Natural killer cell treated with Interleukin-12 subunit alpha and Interleukin-12 subunit beta and Interleukin-15 and Interleukin-18, amount 100 ng/mL, for 72 hours (primary cell): Measurements from ENCODE around the gene PEG3. TPM values are rescaled to one million over a fixed set of nuclear protein-coding genes. Genes with fewer than 3 reads are reported as not detected.

Experiments used
- ATAC-seq, 2 donors: fragments of 150-1000 bp; cut with Tn5 transposase in 1 of 2; sonication (Bioruptor Pico), chemical (Tn5 transposase) in 1 of 2; 2 replicates each; pipeline ENCODE4 v1.10.0; 2021
- DNase-seq: peaks from one replicate; pipeline ENCODE4 v3.0.0; 2022; ENCODE audit warnings: low spot score
- H3K27ac Mint-ChIP-seq, 2 donors: 1 replicate in 1 of 2; 2 replicates in 1 of 2; pipeline ENCODE4 v1.8.0; 2022; ENCODE audit warnings: mixed read lengths in 2 of 2, mild to moderate bottlenecking in 1 of 2, moderate library complexity in 1 of 2
- H3K27me3 Mint-ChIP-seq, 2 donors: 1 replicate in 1 of 2; 2 replicates in 1 of 2; pipeline ENCODE4 v1.8.0; 2022; ENCODE audit warnings: mixed read lengths in 2 of 2
- H3K36me3 Mint-ChIP-seq: one replicate; pipeline ENCODE4 v1.8.0; 2022; ENCODE audit warnings: mixed read lengths
- H3K4me1 Mint-ChIP-seq, 2 donors: 1 replicate in 1 of 2; 2 replicates in 1 of 2; pipeline ENCODE4 v1.8.0; 2022; ENCODE audit warnings: low read depth in 2 of 2, mixed read lengths in 2 of 2, mild to moderate bottlenecking in 1 of 2
- H3K4me3 Mint-ChIP-seq: one replicate; pipeline ENCODE4 v1.8.0; 2022; ENCODE audit warnings: mixed read lengths
- H3K9me3 Mint-ChIP-seq: 2 replicates; pipeline ENCODE4 v1.8.0; 2022; ENCODE audit warnings: mixed read lengths
- total RNA-seq, 2 donors: library from RNA; stranded (reverse); gene quantifications; one replicate each; pipeline ENCODE4 v1.2.3, GENCODE V29; 2022

PEG3 gene
- total RNA-seq, 2 donors from 2014 or later, result not detected

GRCh38 chr19:56835401-56835800, 5.1 kb downstream of the PEG3 start:
- Mint-ChIP-seq H3K36me3 (peaks cover 20% of the 10 kb centered on the region), H3K4me3 (no peak overlapping the region), H3K27me3 (no peaks in the 10 kb centered on the region), H3K27ac (no peak overlapping the region), H3K4me1 (peaks cover 0 to 5% of the 10 kb centered on the region in 2 donors), H3K9me3 (peaks cover 22% of the 10 kb centered on the region)
- DNase-seq, result no peak
- ATAC-seq, result no peak

GRCh38 chr19:56834564-56835375, 5.8 kb downstream of the PEG3 start:
- ATAC-seq (no peak), DNase-seq (no peak)
- H3K9me3 Mint-ChIP-seq, result peaks cover 22% of the 10 kb centered on the region
- H3K4me1 Mint-ChIP-seq, result peaks cover 0 to 5% of the 10 kb centered on the region in 2 donors
- H3K4me3 Mint-ChIP-seq, result no peak overlapping the region
- peaks cover 20% of the 10 kb centered on the region for H3K36me3 Mint-ChIP-seq
- H3K27ac Mint-ChIP-seq, result no peak overlapping the region
- H3K27me3 Mint-ChIP-seq, result no peaks in the 10 kb centered on the region

- Mint-ChIP-seq H3K27ac (no peak overlapping the region), H3K4me1 (no peaks in the 10 kb centered on the region), H3K27me3 (no peaks in the 10 kb centered on the region), H3K4me3 (no peak overlapping the region), H3K9me3 (peaks cover 25% of the 10 kb centered on the region), H3K36me3 (peaks cover 14% of the 10 kb centered on the region)
- DNase-seq (no peak), ATAC-seq (no peak)
Measured at GRCh38 chr19:56832352-56832928, 8.1 kb downstream of the PEG3 start.

GRCh38 chr19:56831255-56831654, 9.3 kb downstream of the PEG3 start:
- no peaks in the 10 kb centered on the region for H3K4me1 Mint-ChIP-seq
- H3K36me3 Mint-ChIP-seq, result peaks cover 11% of the 10 kb centered on the region
- peaks cover 29% of the 10 kb centered on the region for H3K9me3 Mint-ChIP-seq
- H3K27ac Mint-ChIP-seq, result no peak overlapping the region
- no peak overlapping the region for H3K4me3 Mint-ChIP-seq
- no peaks in the 10 kb centered on the region for H3K27me3 Mint-ChIP-seq
- no peak for DNase-seq
- ATAC-seq, result no peak

GRCh38 chr19:56829596-56829995, 10.9 kb downstream of the PEG3 start:
- no peak for DNase-seq
- Mint-ChIP-seq H3K27me3 (no peaks in the 10 kb centered on the region), H3K4me1 (no peaks in the 10 kb centered on the region), H3K27ac (no peak overlapping the region), H3K4me3 (no peak overlapping the region), H3K36me3 (no peaks in the 10 kb centered on the region), H3K9me3 (peaks cover 19% of the 10 kb centered on the region)
- ATAC-seq, result no peak

- peaks cover 14% of the 10 kb centered on the region for H3K9me3 Mint-ChIP-seq
- H3K27me3 Mint-ChIP-seq, result no peaks in the 10 kb centered on the region
- DNase-seq (no peak), ATAC-seq (no peak)
- H3K27ac Mint-ChIP-seq, result no peak overlapping the region
- no peak overlapping the region for H3K4me3 Mint-ChIP-seq
- H3K36me3 Mint-ChIP-seq, result no peaks in the 10 kb centered on the region
- no peaks in the 10 kb centered on the region for H3K4me1 Mint-ChIP-seq
Measured at GRCh38 chr19:56827708-56828107, 12.8 kb downstream of the PEG3 start.

GRCh38 chr19:56823956-56824355, 16.6 kb downstream of the PEG3 start:
- no peaks in the 10 kb centered on the region for H3K4me1 Mint-ChIP-seq
- H3K27me3 Mint-ChIP-seq, result no peaks in the 10 kb centered on the region
- H3K9me3 Mint-ChIP-seq, result peaks cover 19% of the 10 kb centered on the region
- H3K4me3 Mint-ChIP-seq, result no peak overlapping the region
- DNase-seq (no peak), ATAC-seq (no peak)
- H3K36me3 Mint-ChIP-seq, result peaks cover 4% of the 10 kb centered on the region
- H3K27ac Mint-ChIP-seq, result no peak overlapping the region

- no peak overlapping the region for H3K4me3 Mint-ChIP-seq
- H3K36me3 Mint-ChIP-seq, result peaks cover 9% of the 10 kb centered on the region
- no peak overlapping the region for H3K27ac Mint-ChIP-seq
- no peaks in the 10 kb centered on the region for H3K27me3 Mint-ChIP-seq
- ATAC-seq (no peak), DNase-seq (no peak)
- H3K4me1 Mint-ChIP-seq, result no peaks in the 10 kb centered on the region
- H3K9me3 Mint-ChIP-seq, result peaks cover 22% of the 10 kb centered on the region
Measured at GRCh38 chr19:56823417-56823816, 17.1 kb downstream of the PEG3 start.

GRCh38 chr19:56822755-56823154, 17.8 kb downstream of the PEG3 start:
- H3K27ac Mint-ChIP-seq, result no peak overlapping the region
- H3K27me3 Mint-ChIP-seq, result no peaks in the 10 kb centered on the region
- ATAC-seq (no peak), DNase-seq (no peak)
- peaks cover 15% of the 10 kb centered on the region for H3K36me3 Mint-ChIP-seq
- no peak overlapping the region for H3K4me3 Mint-ChIP-seq
- no peaks in the 10 kb centered on the region for H3K4me1 Mint-ChIP-seq
- H3K9me3 Mint-ChIP-seq, result peaks cover 23% of the 10 kb centered on the region

- ATAC-seq, result no peak
- H3K4me3 Mint-ChIP-seq, result no peak overlapping the region
- peaks cover 29% of the 10 kb centered on the region for H3K9me3 Mint-ChIP-seq
- H3K36me3 Mint-ChIP-seq, result peaks cover 24% of the 10 kb centered on the region
- no peaks in the 10 kb centered on the region for H3K4me1 Mint-ChIP-seq
- no peaks in the 10 kb centered on the region for H3K27me3 Mint-ChIP-seq
- DNase-seq, result no peak
- no peak overlapping the region for H3K27ac Mint-ChIP-seq
Measured at GRCh38 chr19:56821675-56822074, 18.9 kb downstream of the PEG3 start.

- DNase-seq (no peak), ATAC-seq (no peak)
- Mint-ChIP-seq H3K4me3 (no peak overlapping the region), H3K36me3 (peaks cover 28% of the 10 kb centered on the region), H3K9me3 (peaks cover 30% of the 10 kb centered on the region), H3K27me3 (no peaks in the 10 kb centered on the region), H3K4me1 (no peaks in the 10 kb centered on the region), H3K27ac (no peak overlapping the region)
Measured at GRCh38 chr19:56821209-56821608, 19.3 kb downstream of the PEG3 start.

GRCh38 chr19:56819166-56819565, 21.4 kb downstream of the PEG3 start:
- DNase-seq (no peak), ATAC-seq (no peak)
- H3K4me1 Mint-ChIP-seq, result no peaks in the 10 kb centered on the region
- H3K27ac Mint-ChIP-seq, result no peak overlapping the region
- H3K9me3 Mint-ChIP-seq, result peaks cover 36% of the 10 kb centered on the region
- H3K36me3 Mint-ChIP-seq, result peaks cover 28% of the 10 kb centered on the region
- no peaks in the 10 kb centered on the region for H3K27me3 Mint-ChIP-seq
- H3K4me3 Mint-ChIP-seq, result no peak overlapping the region

GRCh38 chr19:56814656-56815055, 25.9 kb downstream of the PEG3 start:
- H3K4me3 Mint-ChIP-seq, result no peak overlapping the region
- H3K9me3 Mint-ChIP-seq, result peaks cover 40% of the 10 kb centered on the region
- H3K27me3 Mint-ChIP-seq, result no peaks in the 10 kb centered on the region
- no peak overlapping the region for H3K27ac Mint-ChIP-seq
- H3K36me3 Mint-ChIP-seq, result peaks cover 28% of the 10 kb centered on the region
- ATAC-seq (no peak), DNase-seq (no peak)
- H3K4me1 Mint-ChIP-seq, result no peaks in the 10 kb centered on the region

- peaks cover 19% of the 10 kb centered on the region for H3K36me3 Mint-ChIP-seq
- H3K4me1 Mint-ChIP-seq, result no peaks in the 10 kb centered on the region
- no peaks in the 10 kb centered on the region for H3K27me3 Mint-ChIP-seq
- peaks cover 36% of the 10 kb centered on the region for H3K9me3 Mint-ChIP-seq
- H3K4me3 Mint-ChIP-seq, result no peak overlapping the region
- DNase-seq (no peak), ATAC-seq (no peak)
- no peak overlapping the region for H3K27ac Mint-ChIP-seq
Measured at GRCh38 chr19:56813531-56813930, 27.0 kb downstream of the PEG3 start.
